SHP77 (cell line): Measurements from ENCODE around the gene MOB2.

Experiments used
- DNase-seq, 2 experiments: peaks; one replicate each; lab custom pipeline; 2025; lab: John Stamatoyannopoulos, UW

Gene MOB2

DNA sequence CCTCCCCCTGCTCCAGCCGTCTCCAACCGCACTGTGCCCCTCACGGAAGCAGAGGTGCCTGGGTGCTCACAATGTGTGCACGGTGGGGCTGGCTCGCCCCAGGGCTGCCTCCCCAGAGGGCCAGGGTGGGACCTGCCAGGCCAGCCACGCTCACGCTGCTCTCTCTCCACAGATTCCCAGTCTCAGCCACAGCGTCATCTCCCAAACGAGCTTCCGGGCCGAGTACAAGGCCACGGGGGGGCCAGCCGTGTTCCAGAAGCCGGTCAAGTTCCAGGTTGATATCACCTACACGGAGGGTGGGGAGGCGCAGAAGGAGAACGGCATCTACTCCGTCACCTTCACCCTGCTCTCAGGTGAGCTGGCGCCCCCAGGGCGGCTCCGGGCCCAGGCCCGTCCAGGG lies 30.4 kb downstream of the MOB2 start:
- DNase-seq: no peak

- no peak for DNase-seq
Observed at GRCh38 chr11:1455763-1456060, 30.9 kb downstream of the MOB2 start.

- DNase-seq: no peak
Observed at GRCh38 chr11:1455032-1455762, 31.4 kb downstream of the MOB2 start.

DNA sequence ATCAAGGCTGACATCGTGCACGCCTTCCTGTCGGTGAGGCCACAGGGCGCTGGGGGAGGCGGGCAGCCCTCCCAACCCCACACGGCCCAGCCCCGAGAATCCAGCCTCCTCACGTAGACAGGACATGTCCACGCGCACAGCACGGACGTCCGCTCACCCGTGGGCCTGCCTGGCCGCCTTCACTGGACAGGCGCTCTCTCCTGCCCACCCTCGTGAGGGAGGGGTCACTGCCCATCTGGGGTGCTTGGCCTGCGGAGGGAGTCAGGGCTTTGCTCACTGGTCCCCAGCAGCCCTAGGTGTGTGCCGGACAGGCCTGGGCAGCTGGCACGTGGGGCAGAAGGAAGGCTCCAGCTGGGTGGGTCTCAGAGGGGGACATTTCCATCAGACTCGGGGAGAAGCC lies 32.0 kb downstream of the MOB2 start:
- no peak for DNase-seq

GRCh38 chr11:1453611-1454034 lies 33.0 kb downstream of the MOB2 start:
- no peak for DNase-seq

DNA sequence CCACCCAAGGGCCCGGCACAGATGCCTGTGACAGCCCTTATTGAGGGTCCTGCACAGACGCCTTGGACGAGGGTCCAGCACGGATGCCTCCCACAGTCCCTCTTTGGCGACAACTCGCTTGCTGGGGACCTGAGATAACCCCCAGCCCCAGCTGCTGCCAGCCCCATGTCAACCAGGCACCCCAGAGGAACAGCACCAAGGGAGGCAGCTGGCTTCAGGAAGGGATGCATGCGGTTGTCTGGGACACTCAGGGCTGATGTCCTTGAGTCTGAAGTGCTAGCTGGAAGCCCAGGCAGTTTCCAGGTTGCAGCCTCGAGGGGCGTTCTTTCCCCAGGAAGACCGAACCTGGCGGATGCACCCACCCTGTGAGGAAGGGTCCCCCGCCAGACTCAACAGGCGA lies 33.8 kb downstream of the MOB2 start:
- DNase-seq: no peak

- DNase-seq: no peak
Observed at GRCh38 chr11:1451781-1452470, 34.7 kb downstream of the MOB2 start.

DNA sequence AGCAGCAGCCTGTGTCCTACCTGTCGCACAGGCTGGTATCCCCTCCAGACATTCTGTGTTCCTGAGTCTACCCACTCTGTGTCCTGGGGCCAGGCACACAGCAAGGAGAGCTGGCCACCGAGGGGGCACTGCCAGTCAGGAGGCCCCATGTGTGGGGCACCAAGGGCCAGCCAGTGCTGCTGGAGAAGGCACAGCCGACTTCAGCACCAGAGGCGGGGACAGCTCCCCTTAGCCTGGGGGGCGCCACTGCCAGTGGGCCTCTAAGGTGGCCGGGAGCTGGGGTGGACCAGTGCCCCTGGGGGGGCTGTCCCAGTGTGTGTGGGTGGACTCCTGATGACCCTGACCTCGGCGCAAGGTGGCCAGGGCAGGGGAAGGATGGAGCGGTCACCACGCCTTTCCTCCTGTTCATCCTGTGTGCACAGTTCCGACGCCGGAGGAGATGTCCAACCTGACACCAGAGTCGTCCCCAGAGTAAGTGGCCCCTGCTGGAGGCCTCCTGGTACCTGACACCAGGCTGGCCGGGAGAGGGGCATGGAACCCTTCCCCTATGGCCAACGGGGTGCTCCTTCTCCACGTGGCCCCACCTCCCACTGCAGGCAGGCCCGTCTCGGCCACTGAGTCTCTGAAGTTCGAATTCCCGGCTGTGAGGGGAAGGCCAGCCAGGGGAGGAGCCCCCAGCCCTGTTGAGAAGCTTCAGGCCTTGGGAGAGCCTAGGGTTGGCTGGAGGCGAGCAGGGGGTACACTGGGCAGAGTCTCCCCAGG lies 35.4 kb downstream of the MOB2 start:
- DNase-seq: no peak

DNA sequence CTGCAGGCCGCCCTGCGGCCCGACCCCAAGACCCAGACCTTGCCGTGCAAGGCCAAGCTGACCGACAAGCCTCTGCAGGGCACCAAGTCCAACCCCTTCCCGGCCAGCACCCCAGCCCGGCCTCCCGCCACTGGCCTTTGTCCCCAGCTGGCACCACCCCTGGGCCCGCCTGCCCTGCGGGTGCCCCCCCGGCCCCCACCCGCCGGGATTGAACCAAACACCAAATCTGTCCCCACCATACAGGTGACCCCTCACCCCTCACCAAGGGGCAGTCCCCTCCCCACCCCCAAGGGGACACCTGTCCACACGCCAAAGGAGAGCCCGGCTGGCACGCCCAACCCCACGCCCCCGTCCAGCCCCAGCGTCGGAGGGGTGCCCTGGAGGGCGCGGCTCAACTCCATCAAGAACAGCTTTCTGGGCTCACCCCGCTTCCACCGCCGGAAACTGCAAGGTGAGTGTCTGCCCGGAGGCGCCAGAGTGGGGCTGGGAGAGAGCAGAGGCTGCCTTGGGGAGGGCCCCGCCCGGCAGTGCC lies 36.2 kb downstream of the MOB2 start:
- DNase-seq: no peak

DNA sequence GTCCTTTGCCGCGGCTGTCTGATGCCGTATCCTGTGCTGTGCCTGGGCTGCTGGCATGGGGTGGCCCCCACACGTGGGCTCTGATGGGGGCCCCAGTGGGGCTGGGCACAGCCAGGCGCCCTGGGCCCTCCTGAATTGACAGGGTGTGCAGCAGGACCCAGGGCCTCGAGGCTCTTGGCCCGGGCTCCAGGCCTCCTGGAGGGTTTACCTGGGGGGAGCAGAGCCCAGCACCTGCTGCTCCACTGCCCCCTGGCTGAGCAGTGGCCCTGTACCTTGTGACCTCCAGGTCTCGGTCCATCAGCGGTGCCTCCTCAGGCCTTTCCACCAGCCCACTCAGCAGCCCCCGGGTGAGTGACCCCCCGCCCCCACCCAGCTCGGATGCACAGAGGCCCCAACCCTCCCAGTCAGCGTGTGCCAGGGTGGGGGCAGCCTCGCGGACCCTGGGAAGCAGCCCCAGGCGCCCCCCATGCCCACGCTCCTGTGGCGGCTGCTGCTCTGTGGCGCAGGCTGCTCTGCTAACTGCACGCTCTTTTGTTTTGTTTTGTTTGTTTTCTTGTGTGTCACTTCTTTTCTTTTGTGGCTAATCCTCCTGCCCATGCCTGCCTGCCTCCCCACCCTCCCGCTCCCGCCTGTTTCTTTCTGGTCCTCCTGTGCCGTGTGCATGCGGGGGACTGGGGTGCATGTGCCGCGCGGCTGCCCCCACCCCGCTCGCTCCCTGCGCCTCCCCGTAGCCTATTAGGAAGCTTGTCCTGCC lies 36.9 kb downstream of the MOB2 start:
- no peak for DNase-seq

GRCh38 chr11:1448882-1449281 lies 37.7 kb downstream of the MOB2 start:
- no peak for DNase-seq

GRCh38 chr11:1447845-1448825 lies 38.4 kb downstream of the MOB2 start:
- DNase-seq: no peak

DNA sequence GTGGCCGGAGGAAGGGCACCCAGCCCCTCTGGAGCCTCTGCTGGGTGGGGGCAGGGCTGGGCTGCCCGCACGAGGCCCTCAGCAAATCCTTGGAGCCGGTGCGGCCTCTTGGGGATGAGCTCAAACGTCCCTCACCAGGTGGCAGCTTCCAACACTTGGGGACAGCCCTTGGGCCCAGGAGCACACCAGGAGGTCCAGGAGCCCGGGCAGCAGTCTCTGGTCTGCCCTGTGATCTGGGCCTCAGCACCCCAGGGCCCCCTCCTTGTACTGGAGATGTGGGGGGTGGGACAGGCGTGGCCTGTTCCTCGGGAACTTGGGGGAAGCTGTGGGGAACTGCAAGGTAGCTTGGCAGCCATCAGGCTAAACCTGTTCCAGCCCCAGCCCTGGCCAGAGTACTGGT lies 40.0 kb downstream of the MOB2 start:
- no peak for DNase-seq

- DNase-seq: no peak
Observed at GRCh38 chr11:1445741-1446445, 40.7 kb downstream of the MOB2 start.

DNA sequence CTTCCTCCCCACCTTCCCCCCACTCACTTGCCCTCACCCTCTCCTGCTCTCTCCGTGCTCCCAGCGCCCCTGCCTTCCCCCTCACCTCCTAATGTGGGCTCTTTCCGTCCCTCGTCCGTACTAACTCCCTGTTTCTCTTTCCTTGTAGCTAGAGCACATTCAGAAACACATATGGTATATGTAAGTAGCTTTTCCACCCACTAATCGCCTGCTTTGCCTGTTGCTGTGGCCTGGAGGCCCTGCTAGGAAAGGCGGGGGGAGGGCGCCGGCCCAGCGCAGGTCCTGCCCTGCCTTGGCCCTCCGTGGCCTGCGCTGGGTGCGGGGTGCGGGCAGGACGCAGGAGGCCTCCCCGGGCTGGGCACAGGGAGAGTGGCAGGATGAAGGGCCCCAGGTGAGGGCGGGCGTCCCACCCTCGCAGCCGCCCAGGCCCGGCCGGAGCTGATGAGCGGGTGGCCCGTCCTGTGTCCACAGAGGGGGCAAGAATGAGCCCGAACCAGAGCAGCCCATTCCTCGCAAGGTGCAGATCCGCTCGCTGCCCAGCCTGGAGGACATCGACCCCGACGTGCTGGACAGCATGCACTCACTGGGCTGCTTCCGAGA lies 41.7 kb downstream of the MOB2 start:
- DNase-seq: no peak

DNA sequence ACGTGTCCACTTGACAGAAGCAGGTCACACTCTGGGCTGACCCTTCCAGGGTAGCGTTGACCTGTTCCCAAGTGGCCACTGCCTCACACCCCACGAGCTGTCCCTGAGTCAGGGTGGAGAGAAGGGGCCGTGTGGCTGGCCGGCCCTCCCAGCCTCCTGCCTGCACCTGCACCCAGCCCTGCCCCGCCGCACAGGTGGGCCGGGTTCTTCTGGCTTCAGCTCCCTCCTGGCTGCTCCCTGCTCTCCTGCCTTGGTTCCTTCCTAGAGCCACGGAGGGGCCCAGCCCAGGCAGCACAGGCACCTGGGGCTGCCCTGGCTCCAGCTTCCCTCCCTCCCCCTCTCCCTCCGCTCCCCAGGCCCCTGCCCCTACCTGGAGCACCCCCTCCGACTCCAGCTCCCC lies 42.3 kb downstream of the MOB2 start:
- no peak for DNase-seq

DNA sequence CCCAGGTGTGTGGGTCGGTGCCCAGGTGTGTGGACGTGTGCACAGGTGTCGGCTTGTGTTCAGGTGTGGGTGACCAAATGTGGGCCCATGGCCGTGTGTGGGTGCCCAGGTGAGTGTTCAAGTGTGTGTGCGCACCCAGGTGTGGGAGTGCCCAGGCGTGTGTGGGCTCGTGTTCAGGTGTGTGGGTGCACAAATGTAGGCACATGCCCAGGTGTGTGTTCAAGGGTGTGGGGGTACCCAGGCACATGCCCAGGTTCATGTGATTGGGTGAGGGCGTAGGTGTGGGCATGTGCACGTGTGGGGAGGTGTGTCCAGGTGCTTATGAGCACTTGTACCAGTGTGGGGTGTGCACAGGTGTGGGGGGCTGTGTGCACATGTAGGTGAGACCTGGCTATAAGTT lies 42.8 kb downstream of the MOB2 start:
- no peak for DNase-seq

DNA sequence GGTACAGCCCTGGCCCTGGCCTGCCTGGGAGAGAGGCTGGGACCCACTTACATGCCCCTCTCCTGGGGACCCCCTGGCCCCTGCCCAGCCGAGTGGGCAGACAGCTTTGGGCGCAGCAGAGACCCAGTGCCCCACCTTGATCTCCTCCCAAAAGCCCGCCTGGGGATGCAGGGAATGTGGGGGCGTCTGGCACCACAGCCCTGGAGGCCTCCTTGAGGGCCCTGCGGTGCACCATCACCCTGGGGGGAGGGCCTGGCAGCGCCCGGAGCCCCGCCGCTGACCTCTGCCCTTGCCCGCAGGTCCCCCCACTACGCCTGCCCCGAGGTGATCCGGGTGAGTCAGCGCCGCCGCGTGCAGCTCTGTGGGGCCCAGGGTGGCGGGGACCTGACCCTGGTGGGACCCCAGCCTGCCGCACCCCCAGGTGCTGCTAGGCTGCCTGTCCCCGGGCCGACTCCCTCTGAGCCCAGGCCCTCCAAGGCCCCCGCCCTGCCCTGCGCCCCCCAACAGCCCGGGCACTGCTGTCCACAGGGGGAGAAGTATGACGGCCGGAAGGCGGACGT lies 43.7 kb downstream of the MOB2 start:
- DNase-seq: no peak

DNA sequence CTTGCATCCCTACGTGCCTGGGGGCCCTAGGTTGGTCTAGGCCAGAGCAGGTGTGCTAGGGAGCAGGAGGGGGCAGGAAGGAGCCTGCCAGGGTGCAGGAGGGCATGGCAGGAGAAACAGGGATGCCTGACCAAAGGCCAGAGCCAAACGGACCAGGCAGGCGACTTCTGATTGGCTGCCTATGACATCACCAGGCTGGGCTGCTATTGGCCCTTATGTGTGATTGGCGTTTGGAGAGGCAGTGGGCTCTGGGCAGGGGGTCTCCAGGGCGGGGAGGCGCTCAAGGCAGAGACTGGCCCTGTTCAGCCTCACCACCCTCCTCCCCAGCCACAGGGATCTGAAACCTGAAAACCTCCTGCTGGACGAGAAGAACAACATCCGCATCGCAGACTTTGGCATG lies 44.4 kb downstream of the MOB2 start:
- DNase-seq: no peak

DNA sequence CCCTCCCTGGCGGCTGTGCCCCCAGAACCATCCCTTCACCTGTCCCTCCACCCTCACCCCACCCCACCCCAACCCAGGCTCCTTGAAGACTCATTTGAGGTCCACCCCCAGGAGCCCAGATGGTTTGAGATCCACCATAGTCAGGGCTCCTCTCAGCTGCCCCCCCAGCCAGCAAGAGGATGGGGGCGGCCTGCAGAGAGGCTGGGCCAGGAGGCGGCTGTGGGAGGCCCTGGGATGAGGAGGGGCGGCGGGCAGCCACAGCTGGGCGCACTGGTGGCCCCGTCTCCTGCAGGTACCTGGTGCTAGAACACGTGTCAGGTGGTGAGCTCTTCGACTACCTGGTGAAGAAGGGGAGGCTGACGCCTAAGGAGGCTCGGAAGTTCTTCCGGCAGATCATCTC lies 46.1 kb downstream of the MOB2 start:
- no peak for DNase-seq
